CD4-positive, alpha-beta T cell treated with Interleukin-10 for 1 hour (primary cell): ENCODE data around the gene PCNX2.
"Not testable (repeated sequence)": the region's sequence is repeated elsewhere in the genome, so short reads cannot be mapped to it uniquely, and the experiment has no call there.

Source experiments
- DNase-seq: peaks from one replicate; pipeline ENCODE4 v3.0.0-alpha.2; 2020

Gene PCNX2

GRCh38 chr1:233097546-233097945, 198.0 kb downstream of the PCNX2 start:
- no peak for DNase-seq

- DNase-seq: no peak
These were observed 200.8 kb downstream of the PCNX2 start for GRCh38 chr1:233094691-233095090.

GRCh38 chr1:233094269-233094668, 201.3 kb downstream of the PCNX2 start:
- DNase-seq: no peak

- DNase-seq: no peak
These were observed 204.6 kb downstream of the PCNX2 start for GRCh38 chr1:233090746-233091494.

GRCh38 chr1:233089251-233089650, 206.3 kb downstream of the PCNX2 start:
- no peak for DNase-seq

GRCh38 chr1:233088613-233089012, 206.9 kb downstream of the PCNX2 start:
- DNase-seq: no peak

- no peak for DNase-seq
These were observed 208.3 kb downstream of the PCNX2 start for GRCh38 chr1:233086961-233087881.

GRCh38 chr1:233085566-233085965, 210.0 kb downstream of the PCNX2 start:
- no peak for DNase-seq

- no peak for DNase-seq
These were observed 212.6 kb downstream of the PCNX2 start for GRCh38 chr1:233082778-233083550.

GRCh38 chr1:233081735-233082134, 213.8 kb downstream of the PCNX2 start:
- no peak for DNase-seq

- not testable (repeated sequence) for DNase-seq
These were observed 214.7 kb downstream of the PCNX2 start for GRCh38 chr1:233080827-233081226.

- no peak for DNase-seq
These were observed 215.2 kb downstream of the PCNX2 start for GRCh38 chr1:233080286-233080685.

- DNase-seq: no peak
These were observed 216.0 kb downstream of the PCNX2 start for GRCh38 chr1:233079574-233079973.

GRCh38 chr1:233078396-233078795, 217.1 kb downstream of the PCNX2 start:
- no peak for DNase-seq

GRCh38 chr1:233075915-233076295, 219.6 kb downstream of the PCNX2 start:
- no peak for DNase-seq

GRCh38 chr1:233066087-233066486, 229.4 kb downstream of the PCNX2 start:
- DNase-seq: no peak

- no peak for DNase-seq
These were observed 229.8 kb downstream of the PCNX2 start for GRCh38 chr1:233065685-233066084.

GRCh38 chr1:233064988-233065387, 230.5 kb downstream of the PCNX2 start:
- DNase-seq: no peak

GRCh38 chr1:233063462-233063861, 232.1 kb downstream of the PCNX2 start:
- DNase-seq: no peak

- no peak for DNase-seq
These were observed 234.3 kb downstream of the PCNX2 start for GRCh38 chr1:233061265-233061664.

GRCh38 chr1:233060461-233060994, 235.0 kb downstream of the PCNX2 start:
- DNase-seq: no peak

GRCh38 chr1:233057836-233058235, 237.7 kb downstream of the PCNX2 start:
- DNase-seq: no peak
